ENCODE measurements around the gene GJA3. TPM values are rescaled to one million over a fixed set of nuclear protein-coding genes. Genes with fewer than 3 reads are reported as not detected.

Gene GJA3
- total and polyA plus RNA-seq, 2 of the 8 experiments (the other 6 are each of a cell fraction or from before 2014, with no cell fraction given), result 0.12 to 0.60 TPM

GRCh38 chr13:20124303-20124702 lies 36.5 kb downstream of the GJA3 start:
- ChIA-PET POLR2A (ENCODE audit: partially characterized antibody) (no interaction called here), CTCF (ENCODE audit: partially characterized antibody) (interaction anchor here (0.7 to 2.1 kb wide), 2 partner anchors 10 to 39 kb away, joined by 3 to 4 read pairs; no protein-coding TSS in a partner anchor)
- no peak overlapping the region for H2AFZ ChIP-seq (ENCODE audit: low read length)
- FAIRE-seq, result no peak
- no peak for TF ChIP-seq RBBP5 (IDR thresholded peaks at IDR 0.05; ENCODE audit: borderline replicate concordance, low read depth, low read length)
- TF ChIP-seq SIX5 (IDR thresholded peaks at IDR 0.05; ENCODE audit: low read depth, low read length), result no peak
- H2BK12ac ChIP-seq (ENCODE audit: low read depth, low read length), result no peak overlapping the region
- no peak overlapping the region for H3K4me2 ChIP-seq (ENCODE audit: insufficient read depth in 1 of 2, low read depth in 2 of 2, low read length in 2 of 2)
- H2BK5ac ChIP-seq (ENCODE audit: low read depth, low read length), result no peak overlapping the region
- H3K79me2 ChIP-seq (ENCODE audit: control insufficient read depth in 1 of 2, insufficient read depth in 2 of 2, low read length in 2 of 2), result no peaks in the 10 kb centered on the region
- no peak overlapping the region for H2BK20ac ChIP-seq (ENCODE audit: low read length)
- no peak overlapping the region for H3K14ac ChIP-seq (ENCODE audit: insufficient read length)
- no peak overlapping the region for H3K18ac ChIP-seq (ENCODE audit: extremely low read depth, low read length)
- peaks cover 3 to 9% (median 6%) of the 10 kb centered on the region in 4 experiments for H3K4me1 ChIP-seq (replicated peaks in 1 of 4; ENCODE audit: control insufficient read depth in 3 of 4, insufficient read depth in 4 of 4, low read length in 3 of 4)
- peaks cover 0 to 11% (median 10%) of the 10 kb centered on the region in 4 experiments; a peak in 6 of 7 replicates for H3K27me3 ChIP-seq (replicated peaks in 1 of 4; ENCODE audit: control insufficient read depth in 3 of 4, extremely low read depth in 1 of 4, insufficient read depth in 3 of 4, low read length in 3 of 4)
- no peak overlapping the region for H3K9ac ChIP-seq (replicated peaks in 1 of 4; ENCODE audit: extremely low read depth in 1 of 4, low read depth in 3 of 4, low read length in 3 of 4)
- H3K23ac ChIP-seq (ENCODE audit: insufficient read length), result no peak overlapping the region
- WGBS, 2 experiments (ENCODE audit: extremely low coverage in 1 of 2, insufficient coverage in 1 of 2, insufficient read length in 1 of 2, insufficient replicate concordance in 2 of 2, low coverage in 1 of 2, low lambda C conversion rate in 2 of 2, missing lambda C conversion rate in 1 of 2), result 87% methylated on average over 1 of the region's 1 CpG; no CpG with 5 or more reads in 1 of the 2 experiments
- DNase-seq (ENCODE audit: low read depth in 1 of 2, low spot score in 2 of 2), result no peak
- H2AK5ac ChIP-seq (ENCODE audit: low read depth, low read length), result no peak overlapping the region
- no peak overlapping the region for H4K8ac ChIP-seq (ENCODE audit: extremely low read depth, insufficient read depth, low read length)
- no peak overlapping the region for H4K5ac ChIP-seq (ENCODE audit: insufficient read length, low read depth, low read length)
- no peaks in the 10 kb centered on the region for H4K20me1 ChIP-seq (replicated peaks in 1 of 2; ENCODE audit: control insufficient read depth in 1 of 2, insufficient read depth in 2 of 2, low read length in 2 of 2)
- H3K79me1 ChIP-seq (ENCODE audit: low read depth, low read length), result no peaks in the 10 kb centered on the region
- H4K91ac ChIP-seq (replicated peaks; ENCODE audit: insufficient read length, low read length), result no peak overlapping the region
- no peak overlapping the region for H3K27ac ChIP-seq (ENCODE audit: low read depth, low read length)
- H2BK15ac ChIP-seq (ENCODE audit: low read length), result no peak overlapping the region
- peaks cover 15% of the 10 kb centered on the region; the same call in 1 of the 2 replicates for H3K23me2 ChIP-seq (ENCODE audit: low read depth, low read length)
- H3K36me3 ChIP-seq (ENCODE audit: control insufficient read depth in 2 of 4, insufficient read depth in 4 of 4, low read length in 3 of 4), result no peaks in the 10 kb centered on the region
- no peaks in the 10 kb centered on the region for H3K9me3 ChIP-seq (ENCODE audit: insufficient read depth in 2 of 2, low read depth in 1 of 2, low read length in 1 of 2)
- no peak overlapping the region for H2BK120ac ChIP-seq (replicated peaks; ENCODE audit: low read depth, low read length)
- H3K4ac ChIP-seq (replicated peaks; ENCODE audit: insufficient read length, low read depth, low read length), result peak overlapping the region; percentile 58
- H3K4me3 ChIP-seq (ENCODE audit: extremely low read depth in 1 of 4, insufficient read depth in 2 of 4, low read depth in 3 of 4, low read length in 4 of 4), result no peak overlapping the region
- no peak overlapping the region for H3K56ac ChIP-seq (replicated peaks; ENCODE audit: insufficient read length, low read depth, low read length)
